NCI-H526 treated with DMSO at 0.1 percent for 48 hours (cell line): Measurements from ENCODE around the gene GLI3.

Experiments used
- DNase-seq: peaks from one replicate; lab custom pipeline; 2025; lab: John Stamatoyannopoulos, UW

Gene GLI3

DNA sequence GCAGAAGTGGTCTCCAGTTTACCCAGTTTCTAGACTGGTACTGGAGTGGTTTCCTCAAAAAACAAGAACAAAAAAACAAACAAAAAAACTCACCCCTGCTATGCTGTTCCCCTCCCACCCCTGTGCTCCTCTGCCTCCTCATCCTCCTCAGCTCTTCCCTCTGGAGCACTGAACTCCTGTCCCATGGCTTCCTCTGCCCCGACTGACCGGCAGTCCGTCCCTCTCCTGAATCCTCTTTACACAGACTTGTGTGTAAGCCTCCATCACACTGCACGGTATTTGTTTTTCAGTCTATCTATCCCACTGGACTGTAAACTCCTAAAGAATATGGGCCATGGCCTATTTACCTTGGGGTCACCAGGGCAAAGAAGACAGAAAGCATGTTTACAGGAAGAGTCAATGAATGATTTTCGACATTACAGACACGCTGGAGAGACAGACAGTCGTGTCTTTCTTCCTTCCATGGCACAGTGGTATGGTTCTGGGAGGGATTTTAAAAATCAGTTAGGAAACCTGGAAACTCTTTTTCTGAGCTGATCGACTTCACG, 265.3 kb downstream of the GLI3 start:
- no peak for DNase-seq

DNA sequence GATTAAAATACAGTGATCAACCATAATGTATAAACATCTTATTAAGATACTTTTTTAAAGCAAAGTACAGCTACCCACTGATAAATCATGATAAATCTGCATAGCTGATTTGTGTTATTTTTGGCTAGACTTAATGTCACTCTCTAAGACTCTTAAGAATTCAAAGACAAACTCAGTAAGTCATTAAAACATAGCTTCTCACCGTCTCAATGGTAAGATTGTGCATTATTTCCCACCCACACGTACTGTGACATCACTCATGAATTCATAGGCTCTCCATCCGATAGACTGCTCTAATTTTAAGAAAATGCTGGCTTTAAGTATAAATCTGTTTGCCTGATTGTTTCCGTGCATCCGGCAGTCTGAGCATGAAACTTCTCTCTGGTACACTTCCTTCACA, 266.1 kb downstream of the GLI3 start:
- no peak for DNase-seq

DNA sequence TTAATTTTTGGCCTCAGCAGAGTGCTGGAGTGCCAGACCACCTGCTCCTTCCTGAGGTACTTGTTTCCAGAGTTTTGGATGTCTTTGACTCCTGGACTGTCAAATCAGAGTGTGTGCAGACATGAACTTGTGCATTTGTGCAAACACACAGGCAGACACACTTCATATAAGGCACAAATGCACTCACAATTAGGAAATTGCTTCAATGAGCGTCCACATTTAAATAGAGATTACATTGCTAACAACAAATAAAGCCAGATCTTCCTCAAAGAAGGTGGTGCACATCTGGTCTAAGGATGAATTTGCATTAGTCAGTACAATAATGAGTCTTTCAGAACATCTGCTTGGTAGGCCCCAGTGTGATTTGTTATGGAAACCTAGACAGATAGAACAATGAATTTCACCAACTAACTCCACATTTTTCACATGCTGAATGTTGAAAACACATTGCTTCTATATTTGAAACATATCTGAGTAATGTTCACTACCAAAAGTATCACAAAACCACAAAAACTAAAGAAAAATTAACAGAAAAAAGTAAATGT, 267.4 kb downstream of the GLI3 start:
- DNase-seq = no peak

DNA sequence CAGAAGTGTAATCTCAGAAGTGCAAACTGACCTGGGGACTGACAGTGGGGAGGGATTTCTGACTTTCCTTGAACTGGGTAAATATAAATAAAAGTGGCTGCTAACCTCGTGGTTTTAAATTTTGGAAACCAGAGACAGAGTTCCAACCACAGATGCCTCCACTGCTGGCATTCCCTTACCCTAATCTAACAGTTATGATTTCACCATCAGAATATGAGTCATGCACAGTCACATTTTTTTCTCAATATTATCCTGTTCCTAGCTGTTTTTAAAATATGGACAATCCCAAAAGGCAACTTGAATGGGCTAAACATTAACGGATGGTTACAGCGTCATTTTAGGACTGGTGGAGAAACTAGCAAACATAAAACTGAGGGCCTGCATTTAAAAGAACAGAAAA, 269.9 kb downstream of the GLI3 start:
- DNase-seq = no peak

DNA sequence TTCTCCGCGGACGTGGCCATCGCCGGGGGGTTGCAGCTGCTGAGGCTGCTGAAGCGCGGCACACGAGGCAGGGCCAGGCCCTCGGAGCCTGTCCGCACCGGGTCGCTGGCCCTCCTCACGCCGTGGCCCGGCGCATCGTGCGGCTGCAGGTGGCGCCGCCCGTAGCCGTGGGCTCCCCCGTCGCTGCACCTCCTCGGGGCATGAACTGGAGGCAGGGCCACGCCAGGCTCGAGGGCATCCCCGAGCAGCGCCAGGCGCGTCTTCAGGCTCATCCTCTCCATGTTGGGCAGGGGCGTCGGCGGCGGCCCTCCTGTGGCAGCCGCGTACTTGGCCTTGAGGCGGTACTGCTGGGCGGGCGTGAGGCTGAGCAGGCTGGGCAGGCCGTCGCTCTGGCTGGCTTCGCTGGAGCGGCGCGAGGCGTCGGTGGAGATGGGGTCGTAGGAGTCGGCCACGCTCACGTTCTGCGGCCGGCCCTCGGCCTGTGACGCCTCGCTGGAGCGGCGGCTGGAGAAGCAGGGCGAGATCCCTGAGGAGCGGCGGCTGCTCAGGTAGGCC, 271.0 kb downstream of the GLI3 start:
- DNase-seq = no peak

DNA sequence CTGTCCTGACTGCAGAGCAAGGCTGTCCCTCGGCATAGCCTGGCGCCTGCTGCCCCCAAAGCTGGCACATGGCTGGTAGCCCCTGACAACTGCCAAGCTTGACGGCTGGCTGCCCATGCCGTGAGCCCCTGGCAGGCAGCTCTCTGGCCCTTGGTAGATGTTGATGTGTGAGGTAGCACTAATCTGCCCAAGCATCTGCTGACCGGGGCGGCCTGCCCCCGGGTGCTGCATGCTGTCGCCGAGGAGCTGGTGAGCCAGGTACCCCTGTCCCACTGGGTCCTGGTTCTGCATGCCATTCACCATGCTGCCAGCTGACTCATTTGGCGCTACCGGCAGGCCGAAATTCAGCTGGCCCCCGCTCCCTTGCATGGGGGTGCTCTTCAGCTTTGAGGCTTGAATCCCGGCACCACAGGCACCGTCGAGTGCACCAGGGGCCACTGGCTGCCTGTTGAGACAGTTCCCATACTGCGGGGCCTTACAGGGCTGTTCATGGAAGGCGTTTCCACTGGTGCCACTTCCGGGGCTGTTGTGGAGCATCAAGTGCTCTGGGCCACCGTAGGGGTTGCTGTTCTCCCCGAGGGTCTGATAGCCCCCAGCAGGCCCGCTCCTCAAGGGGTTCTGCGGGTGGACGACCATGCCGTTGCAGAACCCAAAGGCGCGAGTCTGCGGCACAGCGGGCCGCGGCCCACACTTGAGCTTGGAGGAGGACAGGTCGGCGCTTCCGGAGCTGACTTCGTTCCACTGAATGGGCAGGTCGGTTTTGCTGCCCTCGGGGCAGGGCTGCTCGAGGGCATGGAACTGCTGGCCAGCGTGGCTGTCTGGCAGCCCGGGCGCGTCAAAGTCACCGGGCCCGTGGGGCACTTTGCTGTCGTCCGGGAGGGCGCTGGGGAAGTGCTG, 271.9 kb downstream of the GLI3 start:
- DNase-seq = no peak

DNA sequence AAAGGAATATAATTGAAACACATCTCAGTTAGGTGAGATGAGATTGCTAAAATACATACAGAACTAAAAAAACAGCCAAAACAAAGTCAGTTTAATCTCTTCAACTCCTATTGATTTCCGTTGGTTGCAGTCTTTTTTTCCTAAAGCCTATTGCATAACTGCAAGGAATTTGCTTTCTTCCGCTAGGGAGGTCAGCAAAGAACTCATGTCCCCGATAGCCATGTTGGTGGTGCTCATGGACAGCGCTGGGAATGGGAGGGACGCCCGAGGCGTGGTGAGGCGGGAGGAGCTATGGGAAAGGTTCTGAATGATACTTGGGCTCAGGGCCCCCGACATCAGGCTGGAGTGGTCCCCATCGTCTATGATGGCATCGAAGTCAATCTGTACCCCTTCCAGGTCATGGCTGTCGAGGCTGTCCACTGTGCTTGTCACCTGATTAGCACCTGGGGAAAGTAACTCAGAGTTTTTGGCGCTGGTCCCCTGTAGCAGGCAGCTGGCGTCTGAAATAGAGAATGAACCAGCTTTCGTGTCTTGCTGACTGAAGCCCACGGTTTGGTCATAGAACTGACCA, 272.7 kb downstream of the GLI3 start:
- DNase-seq = no peak

DNA sequence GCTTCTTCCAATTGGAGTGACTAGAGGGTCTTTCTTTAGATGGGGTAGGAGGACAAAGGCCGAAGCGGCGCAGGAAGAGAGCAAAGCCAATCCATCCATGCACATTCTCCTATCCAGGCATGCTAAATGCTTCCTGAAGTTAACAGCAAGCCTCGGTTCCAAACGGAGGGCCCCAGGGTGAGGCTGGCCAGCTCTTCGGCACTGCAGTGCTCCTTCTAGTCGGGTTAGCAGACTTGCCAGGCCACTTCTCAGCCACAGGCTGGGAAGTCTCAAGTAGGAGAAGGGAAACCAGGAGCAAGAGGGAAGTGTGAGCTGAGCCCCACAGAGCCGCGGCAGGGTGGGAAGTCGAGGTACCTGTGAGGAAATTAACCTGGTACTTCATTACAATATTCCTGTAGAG, 280.3 kb downstream of the GLI3 start:
- DNase-seq = no peak

DNA sequence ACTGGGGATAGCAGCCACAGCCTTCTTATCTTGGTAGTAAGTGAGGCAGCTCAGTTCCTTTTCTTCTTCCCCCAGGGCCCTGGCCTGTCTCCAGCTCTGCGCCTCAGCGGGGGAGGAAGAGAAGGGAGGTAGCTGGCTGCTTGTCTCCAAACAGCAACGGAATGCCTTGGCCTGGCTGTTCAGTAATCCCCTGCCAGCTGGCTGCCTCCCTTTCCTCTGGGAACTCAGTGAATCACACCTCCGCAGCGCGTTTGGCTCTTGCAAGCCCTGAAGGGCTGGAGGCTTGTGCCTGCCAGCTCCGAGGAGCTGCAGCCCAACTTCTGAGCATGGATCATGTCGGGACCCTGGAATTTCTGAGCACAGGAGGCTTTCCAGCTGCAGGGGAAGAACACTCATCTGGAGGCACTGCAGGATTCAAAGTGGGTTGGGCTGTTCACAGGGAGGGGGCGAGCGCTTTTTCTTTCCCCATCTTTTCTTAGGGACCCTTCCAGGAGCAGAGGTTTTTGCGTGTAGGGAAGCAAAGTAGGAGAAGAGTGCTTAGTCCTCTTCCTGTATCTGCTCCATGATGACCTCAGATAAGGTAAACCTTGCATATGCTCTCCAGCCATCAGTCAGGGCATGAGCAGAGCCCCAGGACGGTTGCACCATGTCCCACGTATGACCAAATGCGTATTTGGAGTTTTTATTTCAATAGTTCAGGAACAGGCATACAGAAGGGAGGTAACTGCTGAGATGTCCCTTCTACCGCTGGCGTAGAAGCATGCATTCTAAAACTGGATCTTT, 280.9 kb downstream of the GLI3 start:
- DNase-seq = no peak

DNA sequence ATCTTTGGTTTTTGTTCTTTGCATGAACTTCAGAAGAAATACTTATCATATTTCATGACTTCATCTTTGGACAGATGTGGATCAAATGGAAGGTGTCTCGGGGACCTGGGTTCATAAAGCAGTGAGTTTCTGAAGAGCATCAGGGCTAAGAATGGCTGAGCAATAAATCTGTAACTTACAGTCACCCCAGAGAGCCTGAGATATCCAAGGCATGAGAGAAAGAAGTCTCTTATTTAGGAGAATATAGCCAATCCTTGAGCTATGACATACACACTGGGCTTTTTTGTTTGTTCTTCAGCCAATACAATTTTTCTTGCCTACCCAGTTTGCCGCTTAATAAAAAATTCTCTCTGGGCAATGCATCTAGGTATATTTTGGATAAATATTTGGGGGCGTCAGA, 281.6 kb downstream of the GLI3 start:
- no peak for DNase-seq

DNA sequence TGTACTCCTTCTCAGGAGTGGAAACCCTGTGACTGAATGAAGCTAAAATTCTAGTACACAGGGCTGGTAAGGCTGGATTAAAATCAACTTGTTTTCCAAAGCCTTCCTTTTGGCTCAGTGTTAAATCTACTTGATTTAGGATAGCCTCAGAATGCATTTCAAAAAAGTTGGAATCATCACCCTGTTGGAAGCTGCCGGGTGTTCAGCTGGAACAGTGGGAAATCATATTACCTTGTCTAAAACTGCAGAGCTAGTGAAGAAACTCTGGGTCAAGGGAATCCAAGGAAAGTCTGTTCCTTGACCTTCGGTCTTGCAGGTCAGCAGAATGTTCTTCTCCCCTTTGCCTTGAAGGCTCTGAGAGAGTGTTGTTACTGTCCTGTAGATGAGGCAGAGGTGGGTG, 282.0 kb downstream of the GLI3 start:
- no peak for DNase-seq

DNA sequence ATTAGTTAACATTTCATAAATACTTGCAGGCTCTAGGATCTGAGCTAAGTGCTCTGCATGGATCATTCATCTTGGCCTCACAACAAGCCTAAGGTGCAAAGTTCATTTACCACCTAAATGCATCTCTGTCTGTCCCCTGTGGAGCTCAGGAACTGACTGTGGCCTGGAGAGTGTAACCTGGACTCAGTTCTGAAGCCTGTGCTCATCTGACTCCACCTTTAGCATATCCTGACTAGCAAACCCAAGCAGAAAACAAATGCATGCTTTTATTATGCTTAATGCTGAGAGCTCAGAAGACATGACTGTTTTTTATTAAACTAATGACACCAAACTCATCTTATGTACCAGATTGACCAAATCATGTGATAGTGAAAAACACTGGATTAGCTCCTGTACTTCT, 288.5 kb downstream of the GLI3 start:
- DNase-seq = no peak

DNA sequence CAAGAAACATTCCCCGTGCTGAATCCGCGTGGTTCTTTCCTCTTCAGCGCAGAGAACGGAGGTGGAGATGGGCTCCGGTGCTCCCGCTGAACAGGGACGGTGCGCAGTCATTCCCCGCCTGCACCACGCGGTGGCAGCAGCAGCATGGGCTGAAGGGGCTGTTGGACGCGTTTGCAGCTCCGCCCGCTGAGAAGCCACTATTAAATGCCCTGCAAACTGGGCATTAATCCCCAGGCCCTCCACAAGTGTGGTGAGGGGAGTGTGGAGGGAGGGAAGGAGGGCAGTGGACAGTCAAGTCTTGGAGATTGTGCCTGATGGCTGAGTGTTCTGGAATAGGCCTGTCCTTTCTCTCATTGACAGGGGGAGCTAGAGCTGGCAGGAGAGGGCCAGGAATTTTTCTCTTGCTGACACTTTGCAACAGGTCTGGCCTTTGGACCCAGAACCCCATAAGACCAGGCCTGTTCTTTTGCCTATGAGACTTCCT, 293.9 kb downstream of the GLI3 start:
- peak; percentile 4 for DNase-seq

DNA sequence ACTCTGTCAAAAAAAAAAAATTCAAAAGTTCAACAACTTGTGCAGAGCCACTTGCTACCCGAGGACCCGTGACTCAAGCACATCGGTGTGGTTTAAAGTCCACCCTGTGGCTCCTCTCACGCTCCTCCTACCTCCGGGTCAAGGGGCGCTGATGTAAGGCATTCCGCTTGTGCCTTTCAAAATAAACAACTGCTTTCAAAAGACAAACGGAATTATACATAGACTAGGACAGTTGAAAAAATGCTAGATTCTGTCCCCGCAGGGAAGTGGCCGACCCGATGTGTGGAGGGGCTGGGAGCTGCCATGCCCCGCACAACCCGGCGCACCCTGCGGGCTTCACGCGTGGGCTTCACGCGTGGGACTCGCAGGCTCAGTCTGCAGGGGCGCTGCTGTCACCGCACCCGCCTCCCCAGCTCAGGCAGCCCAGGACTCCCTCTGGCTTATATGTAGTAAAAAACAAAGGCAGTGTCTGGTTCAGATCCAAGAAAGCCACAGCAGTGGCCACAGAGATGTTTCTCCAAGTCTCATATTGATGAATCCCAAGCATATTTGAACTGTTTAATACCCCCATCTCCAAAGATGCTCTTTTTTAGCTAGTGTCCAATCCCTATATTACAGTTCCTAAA, 294.4 kb downstream of the GLI3 start:
- DNase-seq = no peak

DNA sequence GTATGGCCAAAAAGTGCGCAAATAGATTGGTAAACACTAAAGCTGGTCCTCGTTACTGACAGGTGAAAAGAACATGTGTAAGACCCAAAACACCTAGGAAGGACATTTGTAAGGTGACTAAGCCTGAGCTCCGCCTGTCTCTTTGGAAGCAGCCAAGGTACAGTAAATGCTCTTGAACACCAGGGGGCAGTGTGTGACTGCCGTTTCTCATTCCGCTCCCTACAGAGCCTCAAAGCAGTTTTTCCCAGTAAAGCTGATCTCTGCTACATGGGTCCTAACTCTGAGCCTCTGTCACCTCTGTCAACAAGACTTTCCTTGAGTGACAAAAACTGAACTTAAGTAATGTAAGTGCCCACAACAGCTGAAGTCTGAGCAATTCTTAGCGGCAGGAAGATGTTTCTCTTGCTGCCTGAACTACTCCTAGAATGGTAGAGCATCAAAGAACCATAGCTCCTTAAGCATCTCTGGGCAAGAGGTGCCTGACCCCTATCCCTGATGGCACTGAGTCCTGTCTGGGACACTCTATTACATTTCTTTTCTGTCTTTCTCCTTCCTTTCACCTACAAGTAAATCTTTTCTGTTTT, 296.2 kb downstream of the GLI3 start:
- DNase-seq = peak; percentile 38

DNA sequence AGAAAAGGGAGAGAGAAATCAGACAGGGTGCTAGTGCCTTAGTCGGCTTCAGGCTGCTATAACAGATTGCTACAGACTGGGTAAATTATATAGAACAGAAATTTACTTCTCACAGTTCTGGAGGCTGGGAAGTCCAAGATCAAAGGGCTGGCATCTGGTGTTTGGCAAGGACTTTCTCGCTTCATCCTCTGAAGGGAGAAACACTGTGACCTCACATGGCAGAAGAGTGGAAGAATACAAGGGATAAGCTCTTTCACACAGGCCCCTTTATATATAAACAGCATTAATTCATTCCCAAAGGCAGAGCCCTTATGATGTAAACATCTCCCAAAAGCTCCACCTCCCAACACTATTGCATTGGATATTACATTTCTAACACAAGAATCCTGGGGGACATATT, 298.6 kb downstream of the GLI3 start:
- DNase-seq = no peak

DNA sequence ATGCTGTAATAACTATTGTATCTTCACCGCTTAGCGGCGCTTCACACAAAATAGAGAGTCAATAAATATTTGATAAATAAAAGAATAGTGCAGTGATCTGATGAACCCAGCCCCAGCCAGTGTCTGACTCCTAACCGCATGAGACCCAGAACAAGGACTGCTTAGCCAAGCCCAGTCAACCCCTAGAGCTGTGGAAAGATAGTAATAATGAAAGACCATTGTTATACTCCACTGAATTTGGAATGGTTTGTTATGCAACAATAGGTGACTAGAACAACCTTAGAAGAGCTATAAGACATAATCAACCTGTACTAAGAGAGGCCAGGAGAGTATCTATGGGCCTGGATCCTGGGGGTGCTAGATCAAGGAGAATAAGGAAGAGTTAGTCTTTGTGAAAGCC, 303.6 kb downstream of the GLI3 start:
- no peak for DNase-seq

DNA sequence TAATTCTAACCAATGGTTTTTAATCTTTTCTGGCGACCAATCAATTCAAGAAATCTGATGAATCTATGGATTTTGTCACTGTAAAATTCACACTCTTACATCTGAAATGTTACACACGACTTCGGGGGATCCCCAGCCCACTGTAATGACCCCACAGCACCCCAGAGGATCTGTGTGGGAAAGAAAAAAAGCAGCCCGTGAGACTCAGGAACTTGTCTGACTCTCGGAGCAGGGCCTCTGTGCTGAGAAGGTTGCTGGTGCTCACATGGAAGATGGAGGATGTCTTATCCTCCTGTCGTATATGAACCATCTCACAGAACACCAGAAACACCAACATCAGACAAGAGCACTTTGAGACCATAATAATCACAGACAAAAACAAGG, 305.8 kb downstream of the GLI3 start:
- no peak for DNase-seq

DNA sequence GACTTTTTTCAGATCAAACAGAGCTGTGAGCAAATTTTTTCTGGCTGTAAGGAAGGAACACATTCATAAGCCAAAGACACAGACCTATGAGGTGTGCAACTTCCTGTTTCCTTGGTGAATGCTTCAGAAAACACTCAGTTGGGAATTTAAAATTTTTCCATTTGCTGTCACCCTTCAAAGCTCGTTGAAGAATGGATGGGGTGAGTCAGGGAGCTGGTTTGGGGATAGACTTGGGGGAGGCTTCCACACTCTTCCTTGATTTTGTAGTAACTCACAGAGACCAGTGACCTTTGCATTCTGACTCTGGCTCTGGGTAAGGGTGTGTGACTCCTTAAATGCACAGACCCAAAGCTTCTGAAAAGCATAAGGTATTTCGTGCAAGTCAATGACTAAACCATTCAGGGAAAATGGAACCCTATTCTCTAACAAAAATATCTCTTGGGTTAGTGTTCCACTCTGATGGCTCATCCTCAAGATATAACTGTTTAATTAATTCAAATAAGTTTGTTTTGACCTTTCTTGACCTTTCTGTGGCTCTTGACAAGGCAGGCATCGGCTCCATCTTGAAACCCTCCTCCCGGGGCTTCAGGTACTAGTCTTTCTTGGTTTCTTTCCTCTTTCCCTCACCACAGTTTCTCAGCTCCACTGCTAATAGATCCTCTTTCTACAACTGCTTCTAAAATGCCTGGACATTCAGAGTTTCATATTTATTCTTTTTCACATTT, 306.3 kb downstream of the GLI3 start:
- DNase-seq = no peak

DNA sequence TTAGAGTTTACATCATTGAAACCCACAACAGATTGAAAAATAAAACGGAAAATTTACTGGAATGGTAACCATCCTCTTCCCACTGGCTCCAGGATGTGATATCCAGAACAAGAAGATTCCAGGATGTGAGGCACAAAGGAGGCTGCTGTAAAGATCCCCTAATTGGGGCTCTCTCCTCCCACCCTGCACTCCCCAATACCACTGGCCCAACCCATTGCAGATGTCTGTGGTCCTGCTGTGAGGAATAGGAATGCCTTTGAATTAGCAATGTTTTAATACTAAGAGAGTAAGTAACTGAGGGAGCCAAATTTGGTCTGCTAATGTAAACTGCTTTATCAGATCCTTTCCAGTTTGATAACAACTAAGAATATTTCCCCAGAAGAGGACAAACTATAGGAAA, 308.2 kb downstream of the GLI3 start:
- DNase-seq = no peak

DNA sequence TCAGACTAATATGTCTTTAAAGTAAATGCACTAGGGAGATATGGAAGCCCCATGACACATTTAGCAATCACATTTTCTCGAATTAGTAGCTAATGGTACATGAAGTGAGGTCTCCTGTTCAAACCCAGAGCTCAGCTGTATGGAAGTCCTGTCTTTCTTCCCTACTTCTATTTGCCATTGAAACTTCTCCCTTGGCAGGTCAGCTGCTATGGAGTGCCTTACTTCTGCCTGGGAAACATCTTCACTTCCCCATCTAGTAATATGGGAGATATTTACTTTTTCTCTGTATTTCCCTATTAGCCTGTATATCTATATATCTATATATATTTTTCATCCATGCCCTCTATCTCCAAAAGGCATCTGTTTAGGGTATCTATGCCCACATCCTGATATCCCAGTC, 308.8 kb downstream of the GLI3 start:
- no peak for DNase-seq
